Measurements from ENCODE around the gene HDLBP.

DNA sequence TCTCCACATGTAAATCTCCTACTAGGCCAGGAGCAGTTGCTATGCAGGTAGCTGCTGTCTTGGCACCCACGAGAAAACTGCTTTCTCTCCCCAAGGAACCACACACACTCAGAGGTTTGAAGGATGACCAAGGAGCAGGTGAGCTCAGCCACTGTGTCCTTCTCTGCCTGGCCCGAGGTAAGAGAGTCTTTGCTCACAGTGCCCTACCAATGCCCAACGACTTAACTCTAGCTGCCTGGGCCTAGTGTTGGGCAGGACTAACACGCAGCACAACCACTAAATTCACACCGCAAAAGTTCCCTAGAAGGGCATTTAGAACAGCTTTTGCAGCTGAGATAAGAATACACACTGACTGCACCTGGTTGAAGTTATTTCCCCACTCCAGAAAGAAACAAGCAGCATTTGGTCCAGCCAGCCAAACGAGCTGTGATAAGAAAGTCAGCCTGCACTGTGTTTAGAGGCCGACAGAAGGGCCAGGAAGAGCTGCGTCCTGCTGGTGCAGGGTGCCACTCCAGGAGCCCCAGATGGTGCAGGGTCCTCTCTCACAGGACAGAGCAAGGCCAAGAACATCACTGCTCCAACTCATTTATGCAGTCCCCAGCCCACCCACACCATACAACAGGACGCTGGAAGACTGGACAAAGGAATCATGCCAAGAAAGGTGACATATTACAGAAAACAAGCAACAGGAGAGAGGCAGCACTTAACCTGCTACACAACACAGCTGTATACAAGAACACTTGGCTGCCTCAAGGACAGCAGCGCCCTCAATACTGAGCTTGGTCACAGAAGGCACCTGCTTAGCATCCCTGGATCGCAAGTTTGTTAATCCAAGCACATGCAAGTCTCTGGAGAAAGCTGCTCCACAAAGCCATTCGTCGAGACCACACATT, 12.5 kb downstream of the HDLBP start:
- TF ChIP-seq, protein P1, sequence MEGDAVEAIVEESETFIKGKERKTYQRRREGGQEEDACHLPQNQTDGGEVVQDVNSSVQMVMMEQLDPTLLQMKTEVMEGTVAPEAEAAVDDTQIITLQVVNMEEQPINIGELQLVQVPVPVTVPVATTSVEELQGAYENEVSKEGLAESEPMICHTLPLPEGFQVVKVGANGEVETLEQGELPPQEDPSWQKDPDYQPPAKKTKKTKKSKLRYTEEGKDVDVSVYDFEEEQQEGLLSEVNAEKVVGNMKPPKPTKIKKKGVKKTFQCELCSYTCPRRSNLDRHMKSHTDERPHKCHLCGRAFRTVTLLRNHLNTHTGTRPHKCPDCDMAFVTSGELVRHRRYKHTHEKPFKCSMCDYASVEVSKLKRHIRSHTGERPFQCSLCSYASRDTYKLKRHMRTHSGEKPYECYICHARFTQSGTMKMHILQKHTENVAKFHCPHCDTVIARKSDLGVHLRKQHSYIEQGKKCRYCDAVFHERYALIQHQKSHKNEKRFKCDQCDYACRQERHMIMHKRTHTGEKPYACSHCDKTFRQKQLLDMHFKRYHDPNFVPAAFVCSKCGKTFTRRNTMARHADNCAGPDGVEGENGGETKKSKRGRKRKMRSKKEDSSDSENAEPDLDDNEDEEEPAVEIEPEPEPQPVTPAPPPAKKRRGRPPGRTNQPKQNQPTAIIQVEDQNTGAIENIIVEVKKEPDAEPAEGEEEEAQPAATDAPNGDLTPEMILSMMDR (IDR thresholded peaks at IDR 0.05): no peak
- TF ChIP-seq POLR2A (IDR thresholded peaks at IDR 0.05): no peak
